ENCODE measurements around the gene GJC3.

GRCh38 chr7:99897322-99898022 is 31.9 kb downstream of the GJC3 start:
- no peak for TF ChIP-seq POLR2A (IDR thresholded peaks at IDR 0.05)
- TF ChIP-seq CTCF (IDR thresholded peaks at IDR 0.05) = no peak
- no peak for TF ChIP-seq POLR2AphosphoS5 (IDR thresholded peaks at IDR 0.05)
